Heart left ventricle (tissue), 16 donors: Measurements from ENCODE around the gene EXOC2. TPM values are rescaled to one million over a fixed set of nuclear protein-coding genes. Genes with fewer than 3 reads are reported as not detected.
A peak's percentile ranks its signal among the peaks of the same experiment; 100 is the strongest.
"Not testable (repeated sequence)": the region's sequence is repeated elsewhere in the genome, so short reads cannot be mapped to it uniquely, and the experiment has no call there.

ENCODE experiments used
- ATAC-seq, 4 donors: fragments of 200-7000 bp; cut with Tn5 transposase; one replicate each; pipeline ENCODE4 v1.9.1; 2020 to 2022; ENCODE audit warnings: moderate library complexity in 4 of 4, mild to moderate bottlenecking in 3 of 4, moderate number of reproducible peaks in 1 of 4
- DNase-seq, 5 donors: peaks; one replicate each; pipeline ENCODE4 v3.0.0-alpha.2; 2020
- H3K27ac ChIP-seq, 12 donors: fragments of 200-600 bp; sonication (generic) in 4 of 12; one replicate each; pipeline versions ENCODE4 v1.5.0 to v1.8.0; 2016 to 2022; ENCODE audit warnings: mild to moderate bottlenecking in 2 of 12
- H3K27me3 ChIP-seq, 9 donors: fragments of 200-600 bp; sonication (generic) in 2 of 9; one replicate each; pipeline versions ENCODE4 v1.5.1 to v1.8.0; 2016 to 2022; ENCODE audit warnings: mild to moderate bottlenecking in 3 of 9
- H3K36me3 ChIP-seq, 9 donors: fragments of 200-600 bp; sonication (generic) in 2 of 9; one replicate each; pipeline versions ENCODE4 v1.5.0 to v1.8.0; 2018 to 2022; ENCODE audit warnings: mild to moderate bottlenecking in 2 of 9
- H3K4me1 ChIP-seq, 12 donors: fragments of 200-600 bp; sonication (generic) in 4 of 12; one replicate each; pipeline versions ENCODE4 v1.5.0 to v1.8.0; 2016 to 2022; ENCODE audit warnings: mild to moderate bottlenecking in 3 of 12
- H3K4me3 ChIP-seq, 12 donors: fragments of 200-600 bp; sonication (generic) in 4 of 12; one replicate each; pipeline versions ENCODE4 v1.5.0 to v1.8.0; 2017 to 2022; ENCODE audit warnings: mild to moderate bottlenecking in 9 of 12, moderate library complexity in 4 of 12
- H3K9me3 ChIP-seq, 12 donors: fragments of 200-600 bp; sonication (generic) in 4 of 12; one replicate each; pipeline versions ENCODE4 v1.5.0 to v1.8.0; 2016 to 2022; ENCODE audit warnings: mild to moderate bottlenecking in 1 of 12
- CTCF ChIP-seq, 12 donors: fragments of 200-600 bp; sonication (generic) in 4 of 12; IDR thresholded peaks; one replicate each; pipeline versions ENCODE4 v1.5.0 to v1.8.0; 2018 to 2022; ENCODE audit warnings: antibody characterized with exemption in 12 of 12, mild to moderate bottlenecking in 5 of 12
- POLR2A ChIP-seq, 2 donors: fragments of 450-650 bp; IDR thresholded peaks; one replicate each; pipeline ENCODE4 v1.6.1; 2017; ENCODE audit warnings: antibody characterized with exemption in 2 of 2, mild to moderate bottlenecking in 2 of 2, moderate library complexity in 2 of 2
- WGBS, 4 donors: extraction: QIAGEN DNeasy Blood & Tissue Kit in 2 of 4; methylation state at CpG; one replicate each; pipeline versions ENCODE4 v1.1.5 to v1.1.7; 2013 to 2018; 5-methylcytosine and 5-hydroxymethylcytosine counted together
- intact Hi-C, 10 donors: fragments of 100-400 bp; cut with DNase I; formaldehyde crosslinking; loops; one replicate each; pipeline versions ENCODE4 v1.11.1 to v1.14.2; 2022
- polyA plus RNA-seq, 2 donors: library from polyadenylated mRNA; stranded (reverse); fragments of 200-250 nt; gene quantifications; one replicate each; pipeline ENCODE4 v1.2.3, GENCODE V29; 2013
- total RNA-seq, 9 donors: library from RNA; depleted of rRNA in 2 of 9; stranded (reverse); fragments of >200 nt in 2 of 9; fragmentation: NEBNext Ultra II Directional in 3 of 9; extraction: Animal tissue kit (Norgen Biotek cat#: 25700) in 3 of 9; gene quantifications; one replicate each; pipeline versions ENCODE4 v1.1.0 to v1.2.4, GENCODE V29; 2016 to 2023
- donor health status: ischemic (EF 13 %, LVEDD 7.1; RV severe dilation, severe dysfunction).
- donor health status: healthy with polysubstance abuse.
- donor health status: DM: no; HTN: yes; CAD: no.
- donor health status: DM: no; HTN: no; CAD: no.
- donor health status: ischemic (EF 25% LVEDD 6.9; RV normal size, moderate dysfunction).
- donor health status: ischemic (EF 25% LVEDD 5.7; RV mildly dilated, moderate dysfunction).
- donor health status: healthy.
- donor health status: DM: yes; HTN: yes; CAD: no.
- donor health status: ischemic (EF 35%, LVEDD 5.7; RV mildly dilated, moderate dysfunction).
- donor health status: nonischemic (EF 11% LVEDD 7.7; RV severe dilation, severe dysfunction).
- donor health status: DM: yes; HTN: yes; CAD: no.
- donor health status: PGD.
- donor health status: ischemic (EF 29% LVEDD 5.4; RV normal size, mild dysfunction).
- donor health status: nonischemic (EF 23%, LVEDD 6.1; RV moderate dilation, normal function).

The EXOC2 gene
- total and polyA plus RNA-seq, 11 donors: 4.4 to 23.0 (median 12.5) TPM

- TF ChIP-seq CTCF (IDR thresholded peaks at IDR 0.05) (no peak), POLR2A (IDR thresholded peaks at IDR 0.05) (no peak)
- 87 to 95% (median 94%) methylated on average over 3 of the region's 3 CpGs for WGBS, 4 donors
- H3K36me3 ChIP-seq: no peaks in the 10 kb centered on the region
- no peaks in the 10 kb centered on the region for H3K4me1 ChIP-seq
- H3K27me3 ChIP-seq: peaks cover 0 to 5% (median 0%) of the 10 kb centered on the region in 9 donors
- ATAC-seq: no peak
- intact Hi-C loops: no loop called here
- H3K27ac ChIP-seq: no peak overlapping the region
- H3K9me3 ChIP-seq: no peaks in the 10 kb centered on the region
- no peak for DNase-seq
- H3K4me3 ChIP-seq: no peak overlapping the region
Measured at GRCh38 chr6:700490-700889, 7.6 kb upstream of the EXOC2 start.

GRCh38 chr6:699319-699718 is 6.4 kb upstream of the EXOC2 start:
- no peak for TF ChIP-seq POLR2A (IDR thresholded peaks at IDR 0.05)
- TF ChIP-seq CTCF (IDR thresholded peaks at IDR 0.05): no peak
- no peaks in the 10 kb centered on the region for H3K9me3 ChIP-seq
- H3K27me3 ChIP-seq: peaks cover 0 to 5% (median 0%) of the 10 kb centered on the region in 9 donors
- H3K27ac ChIP-seq: no peak overlapping the region
- 52 to 67% (median 59%) methylated on average over 6 of the region's 6 CpGs for WGBS, 4 donors
- ATAC-seq: peak in 1 of 4 donors; percentile 82
- intact Hi-C loops: no loop called here
- H3K4me3 ChIP-seq: no peak overlapping the region
- no peak for DNase-seq
- H3K4me1 ChIP-seq: no peaks in the 10 kb centered on the region
- H3K36me3 ChIP-seq: no peaks in the 10 kb centered on the region

GRCh38 chr6:694431-695126 is 1.6 kb upstream of the EXOC2 start:
- not testable (repeated sequence) for H3K4me3 ChIP-seq, H3K27me3 ChIP-seq, H3K9me3 ChIP-seq, H3K36me3 ChIP-seq, DNase-seq, H3K27ac ChIP-seq, ATAC-seq
- intact Hi-C loops: loop anchor here in 1 of 10 donors (5.0 kb wide), 1 partner anchor 72 kb away; no protein-coding TSS in a partner anchor
- H3K4me1 ChIP-seq: peaks cover 0 to 21% (median 15%) of the 10 kb centered on the region in 12 donors
- 94 to 98% (median 97%) methylated on average over 21 to 40 of the region's 40 CpGs for WGBS, 4 donors

GRCh38 chr6:693723-694009 is 727 bp upstream of the EXOC2 start:
- H3K27ac ChIP-seq: peak overlapping the region in 1 of 12 donors; percentile 73
- H3K9me3 ChIP-seq: no peaks in the 10 kb centered on the region
- TF ChIP-seq CTCF (IDR thresholded peaks at IDR 0.05) (no peak), POLR2A (IDR thresholded peaks at IDR 0.05) (no peak)
- no peaks in the 10 kb centered on the region for H3K27me3 ChIP-seq
- peaks cover 0 to 11% (median 0%) of the 10 kb centered on the region in 9 donors for H3K36me3 ChIP-seq
- WGBS, 4 donors: 89 to 95% (median 92%) methylated on average over 8 to 12 of the region's 12 CpGs
- peak overlapping the region in 9 of 12 donors; percentile 61 to 99 (median 86) for H3K4me3 ChIP-seq
- intact Hi-C loops: loop anchor here in 1 of 10 donors (5.0 kb wide), 1 partner anchor 71 kb away; no protein-coding TSS in a partner anchor
- DNase-seq (no peak), ATAC-seq (no peak)
- peaks cover 0 to 22% (median 15%) of the 10 kb centered on the region in 12 donors for H3K4me1 ChIP-seq
